Stimulated activated naive CD8-positive, alpha-beta T cell treated with anti-CD3 and anti-CD28 coated beads, Interleukin-15, Interleukin-2, amounts not matched to agents 100 U/mL and 50 U/mL, for 24 hours (primary cell): ENCODE measurements around the gene PRPF4.
A peak's percentile ranks its signal among the peaks of the same experiment; 100 is the strongest.

Source experiments
- ATAC-seq: fragments of 150-1000 bp; cut with Tn5 transposase; one replicate; pipeline ENCODE4 v1.10.0; 2021
- DNase-seq: peaks from one replicate; pipeline ENCODE4 v3.0.0; 2021

The PRPF4 gene

GRCh38 chr9:113313261-113313660 lies 37.8 kb downstream of the PRPF4 start:
- ATAC-seq (no peak), DNase-seq (no peak)

- DNase-seq: no peak
- ATAC-seq: no peak
Observed at GRCh38 chr9:113315231-113315630, 39.8 kb downstream of the PRPF4 start.

- ATAC-seq: no peak
- no peak for DNase-seq
Observed at GRCh38 chr9:113316030-113316429, 40.6 kb downstream of the PRPF4 start.

GRCh38 chr9:113317777-113318176 lies 42.3 kb downstream of the PRPF4 start:
- no peak for ATAC-seq
- no peak for DNase-seq

- ATAC-seq (no peak), DNase-seq (no peak)
Observed at GRCh38 chr9:113319054-113319453, 43.6 kb downstream of the PRPF4 start.

- no peak for ATAC-seq
Observed at GRCh38 chr9:113320051-113320450, 44.6 kb downstream of the PRPF4 start.

GRCh38 chr9:113322671-113323070 lies 47.2 kb downstream of the PRPF4 start:
- no peak for DNase-seq
- no peak for ATAC-seq

More at GRCh38 chr9:113320051-113320450, 44.6 kb downstream of the PRPF4 start:
- DNase-seq: no peak

GRCh38 chr9:113326230-113326629 lies 50.8 kb downstream of the PRPF4 start:
- ATAC-seq (no peak), DNase-seq (no peak)

- ATAC-seq: no peak
Observed at GRCh38 chr9:113328045-113328782, 52.8 kb downstream of the PRPF4 start.

GRCh38 chr9:113331780-113332179 lies 56.3 kb downstream of the PRPF4 start:
- no peak for DNase-seq
- no peak for ATAC-seq

More at GRCh38 chr9:113328045-113328782, 52.8 kb downstream of the PRPF4 start:
- no peak for DNase-seq

- no peak for ATAC-seq
- no peak for DNase-seq
Observed at GRCh38 chr9:113337714-113338113, 62.3 kb downstream of the PRPF4 start.

- DNase-seq: peak; percentile 87
Observed at GRCh38 chr9:113340011-113340699, 64.7 kb downstream of the PRPF4 start, which contains the start of gene WDR31. TSS of gene WDR31 (minus strand) at chr9:113340275. CDS start at chr9:113332022, 8,253 bp downstream.

GRCh38 chr9:113341712-113342410 lies 66.4 kb downstream of the PRPF4 start:
- ATAC-seq: no peak
- no peak for DNase-seq

More at GRCh38 chr9:113340011-113340699, 64.7 kb downstream of the PRPF4 start, which contains the start of gene WDR31:
- peak; percentile 98 for ATAC-seq
